ENCODE data around the gene AHI1. TPM values are rescaled to one million over a fixed set of nuclear protein-coding genes. Genes with fewer than 3 reads are reported as not detected.

The AHI1 gene
- polyA plus RNA-seq, 1 of the 3 experiments (the other 2 are of a cell fraction), result 7.3 TPM

GRCh38 chr6:135465903-135466302, 31.6 kb downstream of the AHI1 start:
- Histone ChIP-seq H2AFZ (ENCODE audit: low read depth) (no peak overlapping the region), H3F3A (replicated peaks; ENCODE audit: insufficient read depth) (no peaks in the 10 kb centered on the region), H3K36me3 (replicated peaks in 1 of 2; ENCODE audit: control insufficient read depth in 1 of 2, insufficient read depth in 2 of 2, low read length in 1 of 2) (peaks cover 22 to 28% of the 10 kb centered on the region in 2 experiments), H3K9me2 (no peaks in the 10 kb centered on the region), H3K4me2 (no peak overlapping the region), H4K20me1 (ENCODE audit: insufficient read depth) (no peaks in the 10 kb centered on the region), H3K9me3 (no peaks in the 10 kb centered on the region; the same call in 1 of the 2 replicates), H3K9ac (no peak overlapping the region), H3K4me1 (ENCODE audit: control insufficient read depth in 1 of 2, insufficient read depth in 2 of 2, low read depth in 1 of 2, low read length in 1 of 2) (no peaks in the 10 kb centered on the region), H3K4me3 (ENCODE audit: low read depth in 2 of 2, low read length in 1 of 2) (no peak overlapping the region), H3K27ac (ENCODE audit: low read depth in 2 of 2, low read length in 1 of 2) (no peak overlapping the region), H3K79me2 (ENCODE audit: insufficient read depth) (no peaks in the 10 kb centered on the region), H3K27me3 (ENCODE audit: insufficient read depth) (no peaks in the 10 kb centered on the region)
- TF ChIP-seq RCOR1 (IDR thresholded peaks at IDR 0.05; ENCODE audit: low read length), result no peak
- TF ChIP-seq MAX (IDR thresholded peaks at IDR 0.05; ENCODE audit: low read depth), result no peak
- TF ChIP-seq FOSL2 (IDR thresholded peaks at IDR 0.05; ENCODE audit: borderline replicate concordance, low read depth), result no peak
- TF ChIP-seq TCF12 (IDR thresholded peaks at IDR 0.05), result no peak
- TF ChIP-seq USF2 (IDR thresholded peaks at IDR 0.05; ENCODE audit: borderline replicate concordance, low read depth, low read length), result no peak
- no peak for TF ChIP-seq TAF1 (IDR thresholded peaks at IDR 0.05; ENCODE audit: borderline replicate concordance, low read depth, low read length)
- TF ChIP-seq JUND (IDR thresholded peaks at IDR 0.05), result no peak
- no peak for TF ChIP-seq IRF3 (IDR thresholded peaks at IDR 0.05; ENCODE audit: low read depth, low read length)
- no peak for TF ChIP-seq RXRA (IDR thresholded peaks at IDR 0.05; ENCODE audit: borderline replicate concordance, low read depth)
- TF ChIP-seq SMC3 (IDR thresholded peaks at IDR 0.05; ENCODE audit: low read depth, low read length), result no peak
- no peak for TF ChIP-seq GATA2 (CRISPR knock-in tag; IDR thresholded peaks at IDR 0.05)
- no peak for TF ChIP-seq PBX3 (IDR thresholded peaks at IDR 0.05)
- TF ChIP-seq FOXJ3 (CRISPR knock-in tag; IDR thresholded peaks at IDR 0.05), result no peak
- TF ChIP-seq NRF1 (IDR thresholded peaks at IDR 0.05; ENCODE audit: low read depth, low read length), result no peak
- no peak for TF ChIP-seq REST (IDR thresholded peaks at IDR 0.05; ENCODE audit: low read depth, low read length)
- no peak for TF ChIP-seq USF1 (IDR thresholded peaks at IDR 0.05; ENCODE audit: borderline replicate concordance, low read depth)
- no peak for TF ChIP-seq ELF1 (IDR thresholded peaks at IDR 0.05)
- no peak for TF ChIP-seq GABPA (IDR thresholded peaks at IDR 0.05; ENCODE audit: low read depth)
- TF ChIP-seq YY1 (IDR thresholded peaks at IDR 0.05; ENCODE audit: low read depth), result no peak
- no peak for TF ChIP-seq POLR2AphosphoS5 (IDR thresholded peaks at IDR 0.05; ENCODE audit: low read depth, low read length)
- WGBS (ENCODE audit: low lambda C conversion rate), result 93% methylated on average over 4 of the region's 4 CpGs
- DNase-seq, result no peak
- ChIA-PET CTCF (no interaction called here), POLR2A (no interaction called here)
